Osteocyte (in vitro differentiated cells): Measurements from ENCODE around the gene CARD14. TPM values are rescaled to one million over a fixed set of nuclear protein-coding genes. Genes with fewer than 3 reads are reported as not detected.

Source experiments
- DNase-seq: peaks from one replicate; pipeline ENCODE4 v3.0.0; 2021; ENCODE audit warnings: mixed read lengths; ENCODE audit not compliant: unreplicated experiment; ENCODE audit errors: extremely low spot score
- H3K27ac Mint-ChIP-seq: one replicate; pipeline ENCODE4 v1.8.0; 2021; ENCODE audit warnings: mild to moderate bottlenecking, mixed read lengths; ENCODE audit not compliant: unreplicated experiment
- H3K27me3 Mint-ChIP-seq: one replicate; pipeline ENCODE4 v1.8.0; 2021; ENCODE audit warnings: mixed read lengths; ENCODE audit not compliant: unreplicated experiment
- H3K36me3 Mint-ChIP-seq: one replicate; pipeline ENCODE4 v1.8.0; 2021; ENCODE audit warnings: mixed read lengths; ENCODE audit not compliant: unreplicated experiment
- H3K4me1 Mint-ChIP-seq: one replicate; pipeline ENCODE4 v1.8.0; 2021; ENCODE audit warnings: mixed read lengths; ENCODE audit not compliant: unreplicated experiment
- H3K4me3 Mint-ChIP-seq: one replicate; pipeline ENCODE4 v1.8.0; 2021; ENCODE audit warnings: mild to moderate bottlenecking, moderate library complexity, mixed read lengths; ENCODE audit not compliant: unreplicated experiment
- H3K9me3 Mint-ChIP-seq: one replicate; pipeline ENCODE4 v1.8.0; 2021; ENCODE audit warnings: mixed read lengths; ENCODE audit not compliant: unreplicated experiment
- total RNA-seq: library from RNA; stranded (reverse); gene quantifications from 2 replicates; pipeline ENCODE4 v1.2.1, GENCODE V29; 2021
- TF ChIP-seq, protein P1 (sequence below): fragments of 200-600 bp; sonication (generic); IDR thresholded peaks from 2 replicates; pipeline ENCODE4 v1.5.0; 2021; ENCODE audit warnings: antibody characterized with exemption, mild to moderate bottlenecking, moderate library complexity

The CARD14 gene
- total RNA-seq, 1 donor from 2014 or later, result 0.16 TPM

DNA sequence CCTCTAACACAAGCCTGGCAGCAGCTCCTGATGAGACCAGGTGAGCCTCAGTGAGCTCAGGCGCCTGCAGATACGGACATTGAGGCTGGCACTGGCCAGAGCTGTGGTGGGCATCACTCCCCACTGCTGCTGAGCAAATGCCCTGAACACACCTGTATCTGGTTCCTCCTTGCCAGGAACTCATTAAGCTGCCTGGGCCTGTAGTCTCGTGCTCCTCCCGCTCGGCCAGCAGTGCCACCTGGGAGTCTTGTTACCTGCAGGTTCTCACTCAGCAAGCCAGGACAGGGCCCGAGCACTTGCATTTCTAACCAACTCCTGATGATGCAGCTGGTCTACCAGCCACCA is 36.2 kb upstream of the CARD14 start:
- Mint-ChIP-seq H3K36me3 (peaks cover 48% of the 10 kb centered on the region), H3K4me3 (no peak overlapping the region), H3K4me1 (no peaks in the 10 kb centered on the region), H3K27me3 (peaks cover 14% of the 10 kb centered on the region), H3K27ac (no peak overlapping the region), H3K9me3 (no peaks in the 10 kb centered on the region)
- DNase-seq, result no peak
- TF ChIP-seq, protein P1, sequence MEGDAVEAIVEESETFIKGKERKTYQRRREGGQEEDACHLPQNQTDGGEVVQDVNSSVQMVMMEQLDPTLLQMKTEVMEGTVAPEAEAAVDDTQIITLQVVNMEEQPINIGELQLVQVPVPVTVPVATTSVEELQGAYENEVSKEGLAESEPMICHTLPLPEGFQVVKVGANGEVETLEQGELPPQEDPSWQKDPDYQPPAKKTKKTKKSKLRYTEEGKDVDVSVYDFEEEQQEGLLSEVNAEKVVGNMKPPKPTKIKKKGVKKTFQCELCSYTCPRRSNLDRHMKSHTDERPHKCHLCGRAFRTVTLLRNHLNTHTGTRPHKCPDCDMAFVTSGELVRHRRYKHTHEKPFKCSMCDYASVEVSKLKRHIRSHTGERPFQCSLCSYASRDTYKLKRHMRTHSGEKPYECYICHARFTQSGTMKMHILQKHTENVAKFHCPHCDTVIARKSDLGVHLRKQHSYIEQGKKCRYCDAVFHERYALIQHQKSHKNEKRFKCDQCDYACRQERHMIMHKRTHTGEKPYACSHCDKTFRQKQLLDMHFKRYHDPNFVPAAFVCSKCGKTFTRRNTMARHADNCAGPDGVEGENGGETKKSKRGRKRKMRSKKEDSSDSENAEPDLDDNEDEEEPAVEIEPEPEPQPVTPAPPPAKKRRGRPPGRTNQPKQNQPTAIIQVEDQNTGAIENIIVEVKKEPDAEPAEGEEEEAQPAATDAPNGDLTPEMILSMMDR, result no peak

DNA sequence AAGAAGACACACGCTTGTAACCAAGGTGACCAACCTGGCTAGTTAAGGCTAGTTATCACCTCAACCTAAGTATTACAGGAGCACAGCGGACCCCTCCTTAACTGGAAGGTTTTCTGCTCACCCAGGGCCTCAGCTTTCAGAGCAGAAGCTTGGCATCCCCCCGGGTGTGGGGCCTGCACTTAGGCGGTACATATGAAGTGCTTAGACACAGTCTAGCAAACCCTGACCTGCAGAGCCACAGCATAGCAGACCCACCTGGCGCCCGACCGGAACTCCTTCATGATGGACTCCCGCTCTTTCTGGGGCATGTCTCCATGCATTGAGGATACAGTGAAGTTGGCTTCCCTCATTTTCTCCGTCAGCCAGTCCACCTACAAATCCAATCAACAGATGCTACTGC is 32.7 kb upstream of the CARD14 start:
- Mint-ChIP-seq H3K36me3 (peaks cover 72% of the 10 kb centered on the region), H3K9me3 (no peaks in the 10 kb centered on the region), H3K4me3 (no peak overlapping the region), H3K27me3 (no peaks in the 10 kb centered on the region), H3K4me1 (no peaks in the 10 kb centered on the region), H3K27ac (no peak overlapping the region)
- TF ChIP-seq, protein P1, result no peak
- no peak for DNase-seq

DNA sequence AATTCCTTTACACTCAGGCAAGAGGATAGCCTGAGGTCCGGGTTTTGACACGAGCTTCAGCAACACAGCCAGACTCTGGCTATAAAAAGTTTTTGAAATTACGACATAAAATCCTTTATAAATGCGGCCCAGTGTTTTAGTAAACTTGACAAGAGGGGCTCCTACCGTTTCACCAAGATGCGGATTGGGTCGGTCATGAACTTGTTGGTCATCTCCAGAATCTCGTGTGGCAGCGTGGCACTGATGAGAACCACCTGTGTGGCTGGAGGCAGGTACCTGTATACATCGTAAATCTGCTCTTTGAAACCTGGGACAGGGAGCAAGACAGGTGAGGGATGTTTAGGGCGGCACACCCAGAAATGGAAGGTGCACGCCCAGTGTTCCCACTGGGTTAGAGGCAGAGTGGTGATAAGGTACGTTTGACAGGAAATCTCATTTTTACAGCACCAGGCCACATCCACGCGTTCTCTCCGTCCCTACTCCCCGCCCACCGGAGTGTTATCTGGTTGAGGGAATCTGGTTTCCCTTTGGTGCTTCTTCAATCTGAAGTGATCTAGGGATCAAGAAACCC is 30.9 kb upstream of the CARD14 start:
- Mint-ChIP-seq H3K27ac (no peak overlapping the region), H3K9me3 (no peaks in the 10 kb centered on the region), H3K27me3 (no peaks in the 10 kb centered on the region), H3K36me3 (peaks cover 66% of the 10 kb centered on the region), H3K4me3 (no peak overlapping the region), H3K4me1 (no peaks in the 10 kb centered on the region)
- TF ChIP-seq, protein P1, result no peak
- DNase-seq, result no peak

DNA sequence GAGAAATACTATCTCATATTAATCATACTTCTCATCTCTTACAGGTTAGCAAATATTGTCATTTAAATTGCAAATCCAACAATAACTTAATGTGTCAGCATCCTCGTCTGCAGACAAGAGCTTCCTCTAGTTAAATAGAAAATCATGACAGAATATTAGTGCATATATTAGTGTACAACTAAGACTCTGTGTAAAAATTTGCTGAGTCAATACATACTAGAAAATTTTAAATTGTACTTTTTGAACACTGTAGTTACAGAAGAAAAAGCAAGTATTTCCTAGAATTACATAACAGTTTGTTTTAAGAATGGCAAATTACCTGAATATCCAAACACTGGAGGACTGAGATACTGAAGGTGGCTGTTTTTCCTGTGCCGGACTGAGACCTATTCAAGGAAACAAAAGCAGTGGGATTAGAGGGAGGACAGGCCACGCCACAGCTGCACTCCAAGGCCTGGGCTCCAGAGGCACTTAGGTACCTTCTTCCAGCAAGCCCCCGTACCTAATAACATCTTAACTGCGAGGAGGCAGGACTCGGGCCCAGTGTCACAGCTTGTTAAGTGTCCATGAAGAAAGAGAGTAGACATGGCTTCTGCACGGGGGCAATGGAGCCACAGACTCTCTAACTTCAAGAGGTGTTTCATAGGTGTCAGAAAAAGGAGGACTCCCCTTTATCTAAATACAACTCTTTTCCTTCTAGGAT is 28.2 kb upstream of the CARD14 start:
- peaks cover 47% of the 10 kb centered on the region for H3K36me3 Mint-ChIP-seq
- H3K4me1 Mint-ChIP-seq, result peaks cover 20% of the 10 kb centered on the region
- DNase-seq, result no peak
- no peak overlapping the region for H3K27ac Mint-ChIP-seq
- TF ChIP-seq, protein P1, result no peak
- no peaks in the 10 kb centered on the region for H3K9me3 Mint-ChIP-seq
- no peaks in the 10 kb centered on the region for H3K27me3 Mint-ChIP-seq
- H3K4me3 Mint-ChIP-seq, result no peak overlapping the region

DNA sequence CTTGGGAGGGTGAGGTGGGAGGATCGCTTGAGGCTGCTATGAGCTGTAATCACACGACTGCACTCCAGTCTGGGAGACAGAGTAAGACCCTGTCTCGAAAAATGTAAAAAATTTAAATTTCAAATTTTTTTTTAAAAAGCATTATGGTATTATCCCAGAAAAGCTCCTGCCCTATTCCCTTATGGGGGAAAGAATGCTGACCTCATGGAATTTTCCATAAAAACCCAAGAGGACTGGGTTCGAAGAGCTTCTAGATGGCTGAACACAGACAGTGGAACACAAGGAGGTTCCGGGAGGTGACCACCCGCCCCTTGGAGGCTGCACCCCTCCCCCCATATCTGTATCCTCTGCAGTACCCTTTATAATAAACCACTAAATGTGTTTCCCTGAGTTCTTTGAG is 26.9 kb upstream of the CARD14 start:
- Mint-ChIP-seq H3K4me3 (no peak overlapping the region), H3K4me1 (peaks cover 22% of the 10 kb centered on the region), H3K36me3 (peaks cover 37% of the 10 kb centered on the region), H3K27me3 (no peaks in the 10 kb centered on the region), H3K27ac (no peak overlapping the region), H3K9me3 (no peaks in the 10 kb centered on the region)
- DNase-seq, result no peak
- TF ChIP-seq, protein P1, result no peak
